Inflammatory macrophage (primary cell): ENCODE measurements around the gene ARPC5L.
"Not testable (repeated sequence)": the region's sequence is repeated elsewhere in the genome, so short reads cannot be mapped to it uniquely, and the experiment has no call there.

Source experiments
- DNase-seq, 2 donors: peaks; one replicate each; pipeline ENCODE4 v3.0.0-alpha.2; 2020 to 2022
- total RNA-seq, 18 experiments: gene quantifications; one replicate each; lab custom pipeline; 2026; ENCODE audit warnings: mixed read lengths in 6 of 18, inconsistent platforms in 2 of 18; lab: John Stamatoyannopoulos, UW

The ARPC5L gene
- total RNA-seq = 8.2 to 35.0 (median 25.9) reads per million in 18 experiments

- peak; percentile 95 to 97 for DNase-seq
Observed at GRCh38 chr9:124861342-124862229, at the start of gene ARPC5L, which contains the start of gene RPL35. Gene ARPC5L, plus strand, starts transcription at chr9:124862130. Its CDS starts 7,161 bp downstream, at chr9:124869291. Gene RPL35, minus strand, starts transcription at chr9:124861957. Its CDS starts 45 bp downstream, at chr9:124861912.

- DNase-seq = peak in 1 of 2 donors; percentile 18
Observed at GRCh38 chr9:124812441-124812876, 49.5 kb upstream of the ARPC5L start.

DNA sequence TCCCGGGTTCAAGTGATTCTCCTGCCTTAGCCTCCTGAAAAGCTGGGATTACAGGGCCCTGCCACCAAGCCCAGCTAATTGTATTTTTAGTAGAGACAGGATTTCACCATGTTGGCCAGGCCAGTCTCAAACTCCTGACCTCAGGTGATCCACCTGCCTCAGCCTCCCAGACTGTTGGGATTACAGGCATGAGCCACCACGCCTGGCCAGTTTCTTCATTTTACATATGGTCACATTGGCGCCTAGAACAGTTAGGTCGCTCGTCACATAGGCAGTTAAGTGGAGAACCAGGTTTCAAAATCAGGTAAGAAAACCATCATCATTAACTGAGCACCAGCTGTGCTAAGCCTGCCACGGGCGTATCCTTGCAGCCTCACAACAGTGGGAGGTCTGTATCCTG is 48.9 kb upstream of the ARPC5L start:
- DNase-seq = no peak

DNA sequence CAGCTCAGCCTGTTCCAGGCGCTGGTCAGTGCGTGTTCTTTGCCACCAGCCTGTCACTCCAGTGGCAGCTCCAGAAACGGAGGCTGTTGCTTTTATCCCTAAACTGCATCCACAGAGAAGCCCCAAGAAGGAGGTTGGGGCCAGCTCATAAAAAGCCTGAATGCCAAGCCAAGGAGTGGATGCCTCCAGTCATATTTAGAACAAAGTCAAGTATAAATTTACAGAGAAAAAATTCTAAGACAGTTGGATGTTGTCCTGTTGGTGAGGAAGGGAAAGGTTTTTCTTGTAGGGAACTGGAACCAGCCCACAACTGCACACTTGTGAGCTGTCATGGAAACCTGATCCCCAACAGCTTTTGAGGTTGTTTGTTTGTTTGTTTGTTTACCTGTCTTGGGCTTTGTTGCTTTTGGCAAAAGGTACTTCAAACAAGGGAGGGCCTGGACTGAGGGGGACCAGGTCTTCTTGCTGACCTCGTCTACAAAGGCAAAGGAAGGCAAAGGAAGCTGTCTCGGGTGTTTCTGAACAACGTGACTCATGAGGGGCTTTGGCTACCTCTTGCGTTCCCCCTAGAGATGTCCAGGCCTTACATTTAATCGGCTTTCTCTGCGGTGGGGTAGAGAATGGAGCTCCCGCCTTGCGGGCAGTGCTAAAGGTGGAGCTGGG is 48.3 kb upstream of the ARPC5L start:
- DNase-seq = no peak

- DNase-seq = no peak
Observed at GRCh38 chr9:124814164-124814535, 47.8 kb upstream of the ARPC5L start.

- DNase-seq = no peak
Observed at GRCh38 chr9:124815601-124816000, 46.3 kb upstream of the ARPC5L start.

DNA sequence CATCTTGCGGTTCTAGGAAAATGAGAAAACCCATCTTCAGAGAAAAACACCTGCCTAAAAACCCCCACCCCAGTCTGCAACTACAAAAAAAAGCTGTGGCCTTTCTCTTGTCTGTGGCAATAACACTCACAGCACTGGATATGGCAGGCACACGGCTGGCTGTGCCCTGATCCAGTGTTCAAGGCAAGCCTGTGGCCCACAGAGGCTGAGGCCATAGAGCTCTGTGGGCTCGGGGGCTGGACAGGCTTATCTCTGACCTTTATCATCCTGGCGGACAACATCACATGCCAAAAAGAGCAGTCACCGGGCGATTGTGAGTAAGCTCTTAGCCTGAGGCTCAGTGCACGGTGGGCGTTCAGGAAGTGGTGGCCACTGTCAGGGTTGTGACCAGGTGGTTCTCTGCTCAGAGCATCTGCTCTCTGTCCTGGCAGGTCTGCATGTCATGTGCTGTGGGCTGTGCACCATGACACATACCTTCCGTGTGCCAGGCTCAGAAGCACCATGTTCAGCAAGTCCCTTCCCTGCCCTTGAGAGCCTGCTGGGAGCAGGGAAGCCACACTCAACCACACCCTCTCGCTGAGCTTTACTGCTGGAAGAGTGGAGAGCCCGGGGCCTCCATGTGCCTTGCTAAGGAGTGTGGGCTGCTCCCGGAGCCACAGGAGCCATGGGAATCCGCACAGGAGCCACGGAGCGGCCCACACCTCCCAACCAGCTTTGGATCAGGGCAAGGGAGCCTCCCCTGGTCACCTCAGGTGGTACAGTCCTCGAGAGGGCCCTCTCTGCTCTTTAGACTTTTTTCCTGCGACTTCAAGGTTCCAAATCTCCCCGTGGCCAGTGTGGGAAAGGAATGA is 43.3 kb upstream of the ARPC5L start:
- DNase-seq = peak in 1 of 2 donors; percentile 53

DNA sequence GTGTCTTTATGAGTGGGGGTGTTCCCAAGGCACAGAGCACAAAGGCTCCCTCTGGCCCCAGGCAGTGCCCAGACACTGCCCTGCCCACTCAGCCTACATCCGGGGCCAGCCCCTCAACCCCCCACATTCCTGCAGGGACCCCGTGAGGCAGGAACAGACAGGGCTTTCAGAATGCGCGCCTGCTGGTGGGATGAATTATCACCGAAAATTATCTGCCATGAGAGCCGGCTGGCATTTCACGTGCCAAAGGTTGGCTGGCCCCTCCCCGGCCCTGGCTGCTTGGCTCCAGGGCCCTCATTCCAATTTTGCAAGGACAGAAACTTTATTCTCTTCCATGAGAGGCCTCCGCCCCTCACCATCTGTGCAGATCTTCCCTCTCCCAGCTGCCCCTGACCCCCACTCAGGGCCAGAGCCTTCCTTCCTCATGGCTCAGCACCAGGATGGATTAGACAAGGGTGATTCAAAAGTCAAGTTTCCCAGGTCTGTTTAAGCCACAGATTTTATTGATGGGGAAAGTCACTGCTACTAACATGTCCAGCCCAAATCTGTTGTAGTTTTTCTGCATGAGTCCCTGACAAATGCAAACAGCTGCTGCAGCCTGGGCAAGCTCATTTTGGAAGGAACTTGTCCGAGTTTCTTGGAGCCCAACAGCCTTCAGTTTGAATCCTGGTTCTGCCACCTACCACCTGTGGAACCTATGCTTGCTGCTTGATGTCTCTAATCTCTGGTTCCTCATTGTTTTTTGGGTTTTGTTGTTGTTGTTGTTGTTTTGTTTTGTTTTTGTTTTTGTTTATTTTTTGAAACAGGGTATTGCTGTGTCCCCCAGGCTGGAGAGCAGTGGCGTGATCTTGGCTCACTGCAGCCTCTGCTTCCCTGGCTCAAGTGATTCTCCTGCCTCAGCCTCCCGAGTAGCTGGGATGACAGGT is 41.0 kb upstream of the ARPC5L start:
- DNase-seq = no peak

DNA sequence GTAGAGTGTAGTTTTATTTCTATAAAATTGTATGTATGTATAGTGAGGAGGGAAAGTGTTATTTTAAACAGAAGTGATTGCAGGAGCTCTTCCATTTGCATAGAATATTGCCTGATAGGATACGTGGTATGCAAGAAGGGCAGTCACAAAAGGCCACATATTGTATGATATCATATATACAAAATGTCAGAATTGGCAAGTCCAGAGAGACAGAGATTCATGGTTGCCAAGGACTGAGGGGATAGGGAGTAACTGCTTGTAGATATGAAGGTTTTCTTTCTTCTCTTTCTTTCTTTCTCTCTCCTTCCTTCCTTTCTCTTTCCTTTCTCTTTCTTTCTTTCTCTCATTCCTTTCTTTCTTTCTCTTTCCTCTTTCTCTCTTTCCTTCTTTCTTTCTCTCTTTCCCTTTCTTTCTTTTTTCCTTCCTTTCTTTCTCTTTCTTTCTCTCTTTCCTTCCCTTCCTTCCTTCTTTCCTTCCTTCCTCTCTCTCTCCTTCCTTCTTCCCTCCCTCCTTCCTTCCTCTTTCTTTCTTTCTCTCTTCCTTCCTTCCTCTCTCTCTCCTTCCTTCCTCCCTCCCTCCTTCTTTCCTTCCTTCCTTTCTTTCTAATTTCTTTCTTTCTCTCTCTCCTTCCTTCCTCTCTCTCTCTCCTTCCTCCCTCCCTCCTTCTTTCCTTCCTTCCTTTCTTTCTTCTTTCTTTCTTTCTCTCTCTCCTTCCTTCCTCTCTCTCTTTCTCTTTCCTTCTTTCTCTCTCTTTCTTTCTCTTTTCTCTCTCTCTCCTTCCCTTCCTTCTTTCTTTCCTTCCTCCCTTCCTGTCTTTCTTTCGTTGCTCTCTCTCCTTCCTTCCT is 33.2 kb upstream of the ARPC5L start:
- DNase-seq = no peak

GRCh38 chr9:124829334-124829669 is 32.6 kb upstream of the ARPC5L start:
- no peak for DNase-seq

DNA sequence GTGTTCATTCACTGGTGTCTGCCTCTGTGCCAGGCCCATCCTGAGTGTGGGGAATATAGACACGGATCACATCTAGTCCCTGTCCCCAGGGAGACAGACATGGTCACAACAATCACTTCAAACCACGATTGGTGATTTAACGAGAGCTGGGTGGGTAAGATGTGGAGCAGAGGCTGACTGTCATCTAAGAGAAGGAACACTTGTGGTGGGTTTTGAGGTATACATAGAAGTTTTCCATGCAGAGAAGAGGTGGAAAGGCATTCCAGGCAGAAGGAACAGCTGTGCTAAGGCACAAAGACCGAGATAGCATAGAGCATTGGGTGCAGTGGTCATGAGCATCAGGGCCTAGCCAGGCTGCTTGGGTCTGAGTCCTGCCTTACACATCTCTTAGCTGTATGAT is 31.3 kb upstream of the ARPC5L start:
- no peak for DNase-seq

GRCh38 chr9:124831642-124832364 is 30.1 kb upstream of the ARPC5L start:
- DNase-seq = no peak

GRCh38 chr9:124834591-124834990 is 27.3 kb upstream of the ARPC5L start:
- DNase-seq = no peak

DNA sequence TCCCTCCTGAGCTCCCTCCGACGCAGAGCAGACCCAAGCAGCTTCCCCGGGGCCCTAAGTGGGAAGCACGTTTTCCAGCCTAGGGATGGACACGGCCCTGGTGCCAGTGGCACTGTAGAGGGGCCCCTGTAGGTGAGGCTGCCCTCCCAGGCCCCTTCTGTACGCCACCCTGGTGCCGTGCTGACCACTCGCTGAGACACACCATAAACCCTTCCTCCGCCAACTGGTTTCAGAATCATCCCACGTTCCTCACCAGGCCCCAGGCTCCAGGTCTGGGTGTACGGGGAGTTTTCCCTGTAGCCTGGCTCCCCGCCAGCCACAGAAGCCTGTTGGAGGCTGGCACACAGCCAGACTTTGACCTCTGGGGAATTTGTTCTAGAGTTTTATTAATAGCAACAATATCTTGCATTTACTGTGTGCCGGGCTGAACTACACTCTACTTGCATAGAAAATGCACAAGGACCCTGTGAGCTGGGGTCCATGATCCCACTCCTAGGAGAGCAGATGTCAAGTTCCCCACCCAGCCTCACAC is 26.8 kb upstream of the ARPC5L start:
- DNase-seq = no peak

GRCh38 chr9:124838132-124838531 is 23.8 kb upstream of the ARPC5L start:
- not testable (repeated sequence) for DNase-seq

DNA sequence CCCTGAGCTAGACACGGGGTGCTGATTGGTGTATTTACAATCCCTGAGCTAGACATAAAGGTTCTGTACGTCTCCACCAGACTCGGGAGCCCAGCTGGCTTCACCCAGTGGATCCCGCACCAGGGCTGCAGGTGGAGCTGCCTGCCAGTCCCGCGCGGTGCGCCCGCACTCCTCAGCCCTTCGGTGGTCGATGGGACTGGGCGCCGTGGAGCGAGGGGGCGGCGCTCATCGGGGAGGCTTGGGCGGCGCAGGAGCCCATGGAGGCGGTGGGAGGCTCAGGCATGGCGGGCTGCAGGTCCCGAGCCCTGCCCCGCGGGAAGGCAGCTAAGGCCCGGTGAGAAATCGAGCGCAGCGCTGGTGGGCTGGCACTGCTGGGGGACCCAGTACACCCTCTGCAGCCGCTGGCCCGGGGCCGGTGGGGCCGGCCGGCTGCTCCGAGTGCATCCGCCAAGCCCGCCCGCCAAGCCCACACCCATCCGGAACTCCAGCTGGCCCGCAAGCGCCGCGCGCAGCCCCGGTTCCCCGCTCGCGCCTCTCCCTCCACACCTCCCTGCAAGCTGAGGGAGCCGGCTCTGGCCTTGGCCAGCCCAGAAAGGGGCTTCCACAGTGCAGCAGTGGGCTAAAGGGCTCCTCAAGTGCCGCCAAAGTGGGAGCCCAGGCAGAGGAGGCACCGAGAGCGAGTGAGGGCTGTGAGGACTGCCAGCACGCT is 23.2 kb upstream of the ARPC5L start:
- not testable (repeated sequence) for DNase-seq

- peak in 1 of 2 donors; percentile 24 for DNase-seq
Observed at GRCh38 chr9:124839612-124840299, 22.2 kb upstream of the ARPC5L start.

DNA sequence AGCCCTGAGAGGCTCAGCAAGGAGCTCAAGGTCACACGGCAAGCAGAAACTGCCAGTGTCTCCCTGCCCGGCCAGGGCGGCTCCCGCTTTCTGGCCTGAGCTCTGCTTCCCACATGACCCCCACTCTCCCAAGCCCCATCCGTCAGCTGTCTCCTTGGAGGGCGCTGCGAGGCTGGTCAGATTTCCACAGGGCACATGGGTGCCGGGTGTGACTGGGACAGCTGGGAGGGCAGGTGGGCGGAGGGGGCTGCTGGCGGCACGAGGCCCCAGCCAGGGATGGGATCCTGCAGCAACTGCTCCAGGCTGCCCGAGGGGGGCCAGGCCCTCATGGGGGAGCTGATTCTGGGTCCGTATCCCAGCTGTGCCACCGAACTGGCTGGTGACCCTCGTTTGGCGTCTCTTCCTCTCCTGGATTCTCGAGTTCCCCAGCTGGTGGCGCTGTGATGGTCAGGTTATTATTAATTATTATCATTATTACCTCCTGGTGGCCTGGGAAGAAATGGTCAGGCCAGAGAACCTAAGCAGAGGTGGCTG is 21.6 kb upstream of the ARPC5L start:
- peak in 1 of 2 donors; percentile 9 for DNase-seq
